Right renal cortex interstitium (tissue), 3 donors: ENCODE results near the gene PARP4. TPM values are rescaled to one million over a fixed set of nuclear protein-coding genes. Genes with fewer than 3 reads are reported as not detected.
"Not testable (repeated sequence)": the region's sequence is repeated elsewhere in the genome, so short reads cannot be mapped to it uniquely, and the experiment has no call there.

ENCODE experiments used
- DNase-seq, 3 donors: peaks; one replicate each; pipeline ENCODE4 v3.0.0-alpha.2; 2013; ENCODE audit warnings: low read depth in 3 of 3, low spot score in 2 of 3
- polyA plus RNA-seq, 3 donors: library from polyadenylated mRNA; unstranded; fragments of 120-200 nt; gene quantifications; one replicate each; pipeline ENCODE4 v1.2.1, GENCODE V29; 2013; ENCODE audit not compliant: insufficient read length in 3 of 3

PARP4 gene
- polyA plus RNA-seq, 3 donors, result 39.8 to 49.5 (median 48.7) TPM

- no peak for DNase-seq
These were observed 58.5 kb downstream of the PARP4 start for GRCh38 chr13:24454056-24454455.

DNA sequence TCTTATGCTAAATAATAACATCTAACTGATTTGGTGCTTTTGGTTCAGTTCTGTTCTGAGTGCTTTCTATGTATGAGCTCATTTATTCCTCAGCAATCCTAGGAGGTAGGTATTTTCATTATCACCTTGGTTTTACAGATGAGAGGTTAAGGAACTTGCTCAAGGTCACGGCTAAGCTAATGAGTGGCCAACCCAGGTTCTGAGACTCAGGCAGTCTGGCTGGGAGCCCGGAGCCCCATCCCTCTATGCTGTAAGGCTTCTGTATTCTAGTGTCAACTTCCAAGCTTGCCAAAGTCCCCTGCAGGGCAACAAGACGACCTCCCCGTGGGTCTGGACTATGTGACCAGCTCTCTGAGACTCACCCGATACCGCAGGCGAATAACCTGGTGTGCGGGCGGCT is 60.5 kb downstream of the PARP4 start:
- no peak for DNase-seq

DNA sequence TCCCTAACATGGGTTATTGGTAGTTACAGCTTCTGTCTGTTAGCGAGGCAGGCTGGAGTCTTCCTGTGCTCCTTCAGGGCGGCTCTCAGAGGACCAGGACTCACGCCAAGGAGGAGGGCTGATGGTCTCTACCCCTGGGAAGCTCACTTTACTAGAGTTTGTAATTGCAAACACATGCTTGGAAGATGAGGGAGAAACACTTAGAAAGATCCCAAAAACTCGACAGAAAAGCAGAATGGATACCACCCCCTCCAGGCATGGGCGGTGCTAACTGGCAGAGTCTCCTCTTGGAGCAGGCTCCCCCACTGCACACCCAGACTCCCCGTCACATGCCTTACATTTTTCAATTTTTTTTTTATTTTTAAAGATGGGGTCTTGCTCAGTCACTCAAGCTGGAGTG is 62.0 kb downstream of the PARP4 start:
- DNase-seq, result no peak

DNA sequence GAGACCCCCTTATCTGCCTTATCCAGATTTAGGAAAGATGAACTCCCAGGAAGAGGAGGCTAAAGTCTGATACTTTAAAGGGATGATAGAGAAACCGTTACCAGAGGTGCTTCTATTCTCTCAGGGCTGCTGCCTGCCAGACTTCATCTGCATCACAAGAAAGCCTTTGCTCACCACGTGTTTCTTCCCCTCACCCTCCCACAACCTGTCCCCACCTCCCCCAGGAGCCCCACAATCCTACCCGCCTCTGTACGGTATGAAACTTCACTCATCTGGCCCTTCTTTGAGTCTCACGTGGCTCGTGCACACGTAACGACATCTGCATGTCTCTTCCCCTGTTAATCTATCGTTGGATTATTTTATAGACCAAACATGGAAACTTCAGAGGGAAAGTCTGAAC is 67.7 kb downstream of the PARP4 start:
- not testable (repeated sequence) for DNase-seq

DNA sequence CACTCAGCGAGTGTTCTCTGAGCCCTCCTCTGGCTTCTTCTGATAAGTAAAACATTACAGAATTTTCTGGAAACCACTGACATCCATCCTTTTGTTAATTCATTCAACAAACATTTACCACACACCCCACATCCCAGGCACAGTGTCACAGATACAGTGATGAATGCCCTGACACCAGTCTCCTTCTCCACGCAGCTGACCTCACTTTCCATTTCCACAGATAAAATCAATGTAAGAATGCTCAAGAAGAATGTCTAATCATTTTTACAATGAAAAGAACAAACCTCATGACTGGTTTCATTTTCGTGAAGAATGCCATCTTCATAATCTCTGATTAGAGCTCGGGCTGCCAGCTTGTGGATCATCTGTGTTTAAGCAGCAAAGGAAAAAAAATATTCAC is 69.2 kb downstream of the PARP4 start:
- no peak for DNase-seq

DNA sequence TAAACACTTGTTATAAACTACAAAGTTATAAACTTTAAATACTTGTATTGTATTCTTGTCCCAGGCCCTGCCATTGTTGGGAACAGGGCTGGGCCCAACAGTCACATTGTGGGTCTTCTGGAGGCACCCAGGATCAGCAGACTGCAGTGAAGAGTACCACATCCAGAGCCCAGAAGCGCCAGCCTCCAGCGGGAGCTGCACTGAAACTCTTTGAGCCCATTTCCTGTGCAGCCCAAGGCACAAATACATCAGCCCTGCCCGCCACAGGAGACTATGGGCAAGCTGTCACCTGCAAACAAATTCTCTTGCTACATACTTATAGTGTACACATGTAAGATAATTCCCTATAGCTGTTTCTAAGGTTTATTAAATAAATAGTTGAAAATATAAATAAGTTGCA is 86.5 kb downstream of the PARP4 start:
- DNase-seq, result not testable (repeated sequence)

DNA sequence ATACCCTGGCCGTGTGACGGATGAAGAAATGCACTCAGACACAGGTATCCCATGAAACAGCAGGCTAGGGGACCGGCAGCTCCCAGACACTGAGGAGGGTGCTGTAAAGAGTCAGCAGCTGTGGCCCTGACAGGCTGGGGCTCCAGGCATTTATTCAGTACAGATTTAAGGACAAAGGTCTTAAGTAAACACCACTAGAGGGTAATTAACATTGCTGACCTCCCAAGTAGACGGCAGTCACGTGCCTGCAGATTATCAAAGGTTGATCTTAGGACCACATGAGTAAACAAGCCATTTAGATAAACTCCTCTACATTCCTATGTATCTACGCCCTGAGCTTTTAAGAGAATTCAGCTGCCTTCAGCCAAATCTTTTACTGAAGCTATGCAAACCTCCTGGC is 92.9 kb downstream of the PARP4 start:
- not testable (repeated sequence) for DNase-seq

DNA sequence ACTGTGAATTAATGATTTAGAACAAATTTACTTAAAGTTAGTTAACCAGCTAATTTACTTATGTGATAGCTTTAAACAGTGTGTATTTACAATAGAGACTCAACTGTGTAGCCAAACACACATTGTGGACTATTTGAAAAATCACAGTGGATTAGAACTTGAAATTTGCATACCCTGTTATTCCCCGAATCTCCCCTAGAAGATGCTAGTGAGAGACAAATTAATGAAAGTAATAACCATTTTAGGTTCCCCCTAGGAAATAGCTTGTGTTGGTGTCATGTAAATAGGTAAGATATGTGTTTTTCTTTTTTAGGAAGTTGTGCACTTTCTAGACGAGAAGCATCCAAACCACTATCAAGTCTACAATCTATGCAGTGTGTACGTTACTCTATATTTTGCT is 104.7 kb downstream of the PARP4 start:
- no peak for DNase-seq

DNA sequence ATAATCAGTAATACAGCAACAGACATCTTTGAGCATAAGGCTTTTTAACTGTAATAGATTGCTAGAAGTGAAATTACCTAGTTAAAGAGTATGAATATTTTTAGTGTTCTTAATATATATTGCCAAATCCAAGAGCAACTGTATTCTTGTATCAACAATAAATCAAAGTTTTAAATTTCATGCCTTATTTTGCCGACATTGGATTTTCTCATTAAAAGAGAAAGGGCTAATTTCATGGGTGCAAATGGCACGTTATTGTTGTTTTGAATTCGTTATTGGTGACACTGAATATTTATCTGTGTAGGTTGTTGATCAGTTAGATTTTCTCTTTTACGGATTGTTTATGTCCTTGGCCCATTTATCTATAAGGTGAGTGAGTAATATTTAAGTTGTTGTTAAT is 106.1 kb downstream of the PARP4 start:
- no peak for DNase-seq

DNA sequence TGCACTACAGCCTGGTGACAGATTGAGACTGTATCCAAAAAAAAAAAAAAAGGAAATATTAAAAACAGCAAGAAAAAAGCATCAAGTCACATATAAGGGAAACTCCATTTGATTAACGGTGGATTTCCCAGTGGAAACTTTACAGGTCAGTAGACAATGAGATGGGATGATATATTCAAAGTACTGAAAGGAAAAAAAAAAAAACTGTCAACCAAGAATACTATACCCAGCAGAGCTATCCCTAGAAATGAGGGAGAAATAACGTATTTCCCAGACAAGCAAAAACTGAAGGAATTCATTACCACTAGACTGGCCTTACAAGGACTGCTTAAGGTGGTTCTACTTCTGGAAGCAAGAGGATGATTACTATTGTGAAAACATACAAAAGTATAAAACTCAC is 115.8 kb downstream of the PARP4 start:
- no peak for DNase-seq

DNA sequence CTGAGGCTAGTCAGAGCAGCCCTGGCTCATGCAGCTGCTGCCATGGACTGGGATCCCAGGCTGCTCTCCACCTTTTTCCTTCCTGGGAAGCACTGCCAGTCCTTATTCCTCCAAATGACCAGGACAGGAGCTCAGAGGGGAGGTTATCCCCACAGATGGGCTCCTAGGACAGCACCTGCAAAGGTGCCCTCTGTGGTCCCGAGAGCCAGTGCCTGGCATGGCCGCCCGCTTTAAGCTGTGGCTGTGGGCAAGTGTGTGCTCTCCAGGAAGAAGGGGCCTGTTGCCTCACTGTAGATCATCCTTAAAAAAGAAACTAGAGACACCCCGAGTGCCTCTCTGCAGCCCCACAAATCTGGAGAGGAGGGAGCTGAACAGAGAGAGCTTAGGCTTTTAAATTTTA is 119.6 kb downstream of the PARP4 start:
- no peak for DNase-seq

DNA sequence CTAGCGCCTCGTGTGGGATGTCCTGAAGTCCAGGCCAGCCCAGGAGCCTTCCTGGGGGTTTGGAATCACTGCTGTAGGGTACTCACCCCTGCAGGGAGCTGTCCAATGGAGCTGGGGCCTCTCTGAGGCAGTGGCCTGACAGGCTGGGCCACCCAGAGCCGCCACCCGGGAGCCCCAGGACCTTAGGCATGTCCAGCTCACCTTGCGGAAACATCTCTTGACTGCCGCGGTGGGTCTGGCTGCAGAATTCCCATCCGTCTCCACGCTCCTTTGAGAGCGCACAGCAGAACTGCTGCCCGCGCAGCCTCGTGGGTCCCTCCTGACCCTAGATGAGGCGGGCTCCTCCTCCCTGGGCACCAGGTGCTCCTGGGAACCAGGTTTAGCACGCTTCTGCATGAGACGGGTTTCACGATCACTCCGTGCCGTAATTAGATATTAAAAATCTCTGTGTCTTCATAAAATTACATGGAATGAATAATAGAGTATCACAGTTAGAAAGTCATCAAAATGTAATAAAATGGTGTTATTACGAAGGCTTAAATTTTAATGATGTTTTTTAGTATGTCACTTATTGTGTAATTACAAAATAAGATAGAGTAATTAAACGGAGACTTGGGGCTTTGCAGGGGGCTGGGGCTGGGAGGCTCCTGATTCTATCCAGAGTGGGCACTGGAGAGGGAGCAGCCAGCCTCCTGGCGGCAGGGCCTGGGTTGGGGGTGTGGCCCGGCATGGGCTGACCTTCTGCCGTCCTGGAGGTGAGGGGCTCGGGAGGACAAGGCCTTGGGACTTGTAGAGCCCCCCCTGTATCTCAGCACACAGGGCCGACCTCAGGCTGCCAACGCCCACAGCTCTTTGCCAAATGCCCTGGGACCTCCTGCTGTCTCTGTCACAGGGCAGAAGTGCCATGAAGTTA is 120.6 kb downstream of the PARP4 start:
- DNase-seq, result not testable (repeated sequence)

DNA sequence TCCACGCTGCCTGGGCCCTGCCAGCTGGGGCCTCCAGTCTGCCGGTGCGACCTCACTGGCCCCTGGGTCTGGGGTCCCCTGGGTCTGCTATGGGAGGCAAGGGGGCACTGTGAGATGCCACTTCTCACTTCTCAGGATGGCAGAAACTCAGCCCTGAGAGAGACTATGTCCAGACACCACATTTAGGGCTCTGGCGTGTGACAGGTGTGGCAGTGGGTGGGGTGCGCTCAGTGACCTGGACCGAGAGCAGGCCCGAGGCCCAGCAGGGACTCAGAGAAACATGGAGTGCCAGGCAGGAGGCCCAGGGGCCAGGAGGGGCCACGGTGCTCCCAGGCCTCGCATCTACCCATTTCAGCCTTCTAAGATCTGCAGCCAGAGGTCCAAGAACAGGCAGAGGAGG is 121.8 kb downstream of the PARP4 start:
- not testable (repeated sequence) for DNase-seq

- no peak for DNase-seq
These were observed 123.1 kb downstream of the PARP4 start for GRCh38 chr13:24389506-24389905.

DNA sequence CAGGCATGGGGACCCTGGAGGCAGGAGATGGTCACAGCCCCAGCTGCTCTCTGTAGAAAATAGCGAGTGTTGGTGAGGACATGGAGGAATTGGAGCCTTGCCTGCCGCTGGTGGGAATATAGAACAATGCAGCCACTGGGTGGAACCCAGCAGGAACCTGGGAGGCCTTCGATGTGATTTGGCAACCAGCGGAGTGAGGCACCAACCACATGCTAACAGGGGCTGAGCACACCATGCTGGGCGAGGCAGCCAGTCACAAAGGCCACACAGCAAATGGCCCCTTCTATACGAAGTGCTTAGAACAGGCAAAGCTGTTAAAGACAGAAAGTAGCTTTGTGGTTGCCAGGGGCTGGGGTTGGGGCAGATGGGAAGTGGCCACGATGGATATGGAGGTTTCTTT is 123.8 kb downstream of the PARP4 start:
- DNase-seq, result not testable (repeated sequence)

- no peak for DNase-seq
These were observed 125.5 kb downstream of the PARP4 start for GRCh38 chr13:24386816-24387708.

GRCh38 chr13:24385902-24386301 is 126.7 kb downstream of the PARP4 start:
- DNase-seq, result no peak

GRCh38 chr13:24384946-24385345 is 127.6 kb downstream of the PARP4 start:
- DNase-seq, result not testable (repeated sequence)

DNA sequence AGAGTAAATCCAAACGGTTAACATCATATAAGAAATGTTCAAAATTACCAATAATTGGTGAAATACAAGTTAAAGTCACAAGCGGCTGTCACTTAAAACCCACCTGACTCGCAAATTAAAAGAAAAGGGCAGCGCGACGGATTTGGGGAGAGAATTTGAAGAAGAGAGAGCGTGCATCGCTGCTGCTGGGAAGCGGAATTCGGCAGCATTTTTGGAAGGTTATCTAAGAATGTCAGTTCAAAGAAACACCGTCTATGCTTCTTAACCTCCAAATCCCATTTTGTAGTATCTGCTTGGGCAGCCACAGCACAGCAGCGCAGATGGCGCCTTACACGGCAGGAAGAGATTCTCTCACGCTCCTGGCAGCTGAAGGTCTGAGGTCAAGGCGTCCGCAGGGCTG is 128.5 kb downstream of the PARP4 start:
- not testable (repeated sequence) for DNase-seq

GRCh38 chr13:24381541-24382265 is 130.9 kb downstream of the PARP4 start:
- DNase-seq, result no peak

DNA sequence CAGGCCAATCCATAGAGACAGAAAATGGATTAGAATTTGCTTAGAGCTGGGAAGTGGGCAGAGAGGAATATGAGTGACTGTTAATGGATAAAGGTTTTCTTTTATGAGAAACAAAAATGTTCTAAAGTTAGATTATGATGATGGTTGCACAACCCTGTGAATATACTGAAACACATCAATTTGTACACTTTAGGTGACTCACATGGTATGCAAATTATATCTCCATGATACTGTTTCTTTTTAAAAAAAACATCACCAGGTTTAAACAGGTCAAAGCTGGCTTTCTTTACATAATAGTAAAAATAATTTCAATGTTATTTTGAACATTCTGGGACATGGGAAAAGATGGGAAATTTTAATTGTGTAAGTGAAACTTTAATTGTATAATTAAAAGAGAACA is 131.7 kb downstream of the PARP4 start:
- not testable (repeated sequence) for DNase-seq
